ENCODE data around the gene DCST1.
A peak's percentile ranks its signal among the peaks of the same experiment; 100 is the strongest.

Gene DCST1

DNA sequence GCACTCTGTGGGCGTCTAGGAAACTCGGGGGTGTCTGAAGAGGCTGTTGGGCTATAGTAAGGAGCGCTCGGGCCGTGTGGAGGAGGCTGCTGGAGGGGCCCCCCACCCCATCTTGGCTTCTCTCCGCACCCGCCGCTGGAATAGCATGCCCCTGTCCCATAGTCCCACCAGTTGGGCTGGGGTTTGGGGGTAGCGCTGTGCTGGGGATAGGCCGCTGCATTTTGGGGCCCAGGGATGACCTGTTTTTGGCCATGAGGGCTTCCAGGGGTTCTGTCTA, 45.5 kb downstream of the DCST1 start:
- TF ChIP-seq ZFP30 (CRISPR knock-in tag; IDR thresholded peaks at IDR 0.05): no peak
- TF ChIP-seq ZNF70 (CRISPR knock-in tag; IDR thresholded peaks at IDR 0.05): no peak
- no peak for TF ChIP-seq ISL1 (CRISPR knock-in tag; IDR thresholded peaks at IDR 0.05)
- TF ChIP-seq CSDC2 (CRISPR knock-in tag; IDR thresholded peaks at IDR 0.05): no peak
- no peak for TF ChIP-seq ZFP3 (CRISPR knock-in tag; IDR thresholded peaks at IDR 0.05)
- TF ChIP-seq RARB (CRISPR knock-in tag; IDR thresholded peaks at IDR 0.05): no peak
- TF ChIP-seq ZNF8 (CRISPR knock-in tag; IDR thresholded peaks at IDR 0.05): no peak
- TF ChIP-seq ARNTL (CRISPR knock-in tag; IDR thresholded peaks at IDR 0.05; ENCODE audit: borderline replicate concordance, low read depth): no peak
- no peak for TF ChIP-seq TCF4 (CRISPR knock-in tag; IDR thresholded peaks at IDR 0.05; ENCODE audit: borderline replicate concordance)
- no peak for TF ChIP-seq ZNF565 (CRISPR knock-in tag; conservative IDR thresholded peaks at IDR 0.05; ENCODE audit: low read depth)
- TF ChIP-seq ZC3H10 (CRISPR knock-in tag; IDR thresholded peaks at IDR 0.05): no peak
- ATAC-seq: peak; percentile 7

DNA sequence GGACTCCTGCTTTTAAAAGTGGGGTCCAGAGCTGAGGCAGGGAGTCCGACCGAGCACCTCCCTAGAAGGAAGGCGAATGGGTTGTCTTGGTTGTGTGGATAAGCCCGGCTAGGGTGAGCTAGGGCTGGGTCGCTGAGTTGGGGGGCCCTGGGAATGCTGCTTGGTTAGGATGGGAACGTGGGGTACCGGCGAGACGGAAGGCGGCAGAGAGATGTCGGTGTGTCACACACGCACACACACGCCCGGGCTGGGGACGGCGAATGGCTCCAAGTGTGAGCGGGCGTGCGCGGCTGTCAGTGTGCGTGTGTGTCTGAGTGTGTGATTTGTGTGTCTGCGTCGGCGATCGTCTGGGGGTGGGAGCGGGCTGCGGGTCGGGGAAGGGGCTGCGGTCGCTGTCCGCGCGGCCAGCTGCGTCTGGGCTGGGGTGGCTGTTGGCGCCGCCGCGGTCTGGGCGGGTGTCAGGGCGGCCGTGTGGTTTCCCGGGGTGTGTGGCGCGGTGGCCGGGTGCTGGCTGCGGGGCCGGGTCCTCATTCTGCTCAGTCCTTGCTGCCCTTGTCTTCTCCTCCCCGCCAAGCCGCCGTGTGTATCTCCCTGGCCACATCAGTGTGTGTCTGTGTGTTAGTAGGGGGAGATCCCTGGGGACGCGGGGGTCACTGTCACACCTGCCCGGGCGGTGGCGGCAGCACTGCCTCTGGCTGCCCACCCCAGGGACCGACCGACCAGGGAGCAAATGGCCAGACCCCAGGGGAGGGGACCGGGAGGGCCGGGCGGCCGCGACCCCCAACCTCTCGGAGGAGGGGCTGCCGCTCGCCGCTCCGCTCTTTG, 46.1 kb downstream of the DCST1 start:
- TF ChIP-seq ISL1 (CRISPR knock-in tag; IDR thresholded peaks at IDR 0.05) (no peak), TOX (CRISPR knock-in tag; IDR thresholded peaks at IDR 0.05; ENCODE audit: borderline replicate concordance) (no peak), ZNF565 (CRISPR knock-in tag; conservative IDR thresholded peaks at IDR 0.05; ENCODE audit: low read depth) (no peak), SNAI2 (CRISPR knock-in tag; IDR thresholded peaks at IDR 0.05) (no peak), ARNTL (CRISPR knock-in tag; IDR thresholded peaks at IDR 0.05; ENCODE audit: borderline replicate concordance, low read depth) (no peak), RARB (CRISPR knock-in tag; IDR thresholded peaks at IDR 0.05) (no peak), ESRRG (CRISPR knock-in tag; IDR thresholded peaks at IDR 0.05) (no peak), ZC3H10 (CRISPR knock-in tag; IDR thresholded peaks at IDR 0.05) (no peak), PPARA (CRISPR knock-in tag; IDR thresholded peaks at IDR 0.05; ENCODE audit: borderline replicate concordance) (no peak), ZNF70 (CRISPR knock-in tag; IDR thresholded peaks at IDR 0.05) (no peak), ZNF8 (CRISPR knock-in tag; IDR thresholded peaks at IDR 0.05) (no peak), ZFP30 (CRISPR knock-in tag; IDR thresholded peaks at IDR 0.05) (no peak), BACH2 (CRISPR knock-in tag; IDR thresholded peaks at IDR 0.05; ENCODE audit: borderline replicate concordance) (no peak), TCF4 (CRISPR knock-in tag; IDR thresholded peaks at IDR 0.05; ENCODE audit: borderline replicate concordance) (no peak), GLIS3 (CRISPR knock-in tag; IDR thresholded peaks at IDR 0.05) (no peak)
- TF ChIP-seq, protein P1, sequence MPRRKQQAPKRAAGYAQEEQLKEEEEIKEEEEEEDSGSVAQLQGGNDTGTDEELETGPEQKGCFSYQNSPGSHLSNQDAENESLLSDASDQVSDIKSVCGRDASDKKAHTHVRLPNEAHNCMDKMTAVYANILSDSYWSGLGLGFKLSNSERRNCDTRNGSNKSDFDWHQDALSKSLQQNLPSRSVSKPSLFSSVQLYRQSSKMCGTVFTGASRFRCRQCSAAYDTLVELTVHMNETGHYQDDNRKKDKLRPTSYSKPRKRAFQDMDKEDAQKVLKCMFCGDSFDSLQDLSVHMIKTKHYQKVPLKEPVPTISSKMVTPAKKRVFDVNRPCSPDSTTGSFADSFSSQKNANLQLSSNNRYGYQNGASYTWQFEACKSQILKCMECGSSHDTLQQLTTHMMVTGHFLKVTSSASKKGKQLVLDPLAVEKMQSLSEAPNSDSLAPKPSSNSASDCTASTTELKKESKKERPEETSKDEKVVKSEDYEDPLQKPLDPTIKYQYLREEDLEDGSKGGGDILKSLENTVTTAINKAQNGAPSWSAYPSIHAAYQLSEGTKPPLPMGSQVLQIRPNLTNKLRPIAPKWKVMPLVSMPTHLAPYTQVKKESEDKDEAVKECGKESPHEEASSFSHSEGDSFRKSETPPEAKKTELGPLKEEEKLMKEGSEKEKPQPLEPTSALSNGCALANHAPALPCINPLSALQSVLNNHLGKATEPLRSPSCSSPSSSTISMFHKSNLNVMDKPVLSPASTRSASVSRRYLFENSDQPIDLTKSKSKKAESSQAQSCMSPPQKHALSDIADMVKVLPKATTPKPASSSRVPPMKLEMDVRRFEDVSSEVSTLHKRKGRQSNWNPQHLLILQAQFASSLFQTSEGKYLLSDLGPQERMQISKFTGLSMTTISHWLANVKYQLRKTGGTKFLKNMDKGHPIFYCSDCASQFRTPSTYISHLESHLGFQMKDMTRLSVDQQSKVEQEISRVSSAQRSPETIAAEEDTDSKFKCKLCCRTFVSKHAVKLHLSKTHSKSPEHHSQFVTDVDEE (CRISPR knock-in tag; IDR thresholded peaks at IDR 0.05): no peak
- TF ChIP-seq, protein P2, sequence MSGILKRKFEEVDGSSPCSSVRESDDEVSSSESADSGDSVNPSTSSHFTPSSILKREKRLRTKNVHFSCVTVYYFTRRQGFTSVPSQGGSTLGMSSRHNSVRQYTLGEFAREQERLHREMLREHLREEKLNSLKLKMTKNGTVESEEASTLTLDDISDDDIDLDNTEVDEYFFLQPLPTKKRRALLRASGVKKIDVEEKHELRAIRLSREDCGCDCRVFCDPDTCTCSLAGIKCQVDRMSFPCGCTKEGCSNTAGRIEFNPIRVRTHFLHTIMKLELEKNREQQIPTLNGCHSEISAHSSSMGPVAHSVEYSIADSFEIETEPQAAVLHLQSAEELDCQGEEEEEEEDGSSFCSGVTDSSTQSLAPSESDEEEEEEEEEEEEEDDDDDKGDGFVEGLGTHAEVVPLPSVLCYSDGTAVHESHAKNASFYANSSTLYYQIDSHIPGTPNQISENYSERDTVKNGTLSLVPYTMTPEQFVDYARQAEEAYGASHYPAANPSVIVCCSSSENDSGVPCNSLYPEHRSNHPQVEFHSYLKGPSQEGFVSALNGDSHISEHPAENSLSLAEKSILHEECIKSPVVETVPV (CRISPR knock-in tag; IDR thresholded peaks at IDR 0.05): no peak
- ATAC-seq: peak; percentile 17

DNA sequence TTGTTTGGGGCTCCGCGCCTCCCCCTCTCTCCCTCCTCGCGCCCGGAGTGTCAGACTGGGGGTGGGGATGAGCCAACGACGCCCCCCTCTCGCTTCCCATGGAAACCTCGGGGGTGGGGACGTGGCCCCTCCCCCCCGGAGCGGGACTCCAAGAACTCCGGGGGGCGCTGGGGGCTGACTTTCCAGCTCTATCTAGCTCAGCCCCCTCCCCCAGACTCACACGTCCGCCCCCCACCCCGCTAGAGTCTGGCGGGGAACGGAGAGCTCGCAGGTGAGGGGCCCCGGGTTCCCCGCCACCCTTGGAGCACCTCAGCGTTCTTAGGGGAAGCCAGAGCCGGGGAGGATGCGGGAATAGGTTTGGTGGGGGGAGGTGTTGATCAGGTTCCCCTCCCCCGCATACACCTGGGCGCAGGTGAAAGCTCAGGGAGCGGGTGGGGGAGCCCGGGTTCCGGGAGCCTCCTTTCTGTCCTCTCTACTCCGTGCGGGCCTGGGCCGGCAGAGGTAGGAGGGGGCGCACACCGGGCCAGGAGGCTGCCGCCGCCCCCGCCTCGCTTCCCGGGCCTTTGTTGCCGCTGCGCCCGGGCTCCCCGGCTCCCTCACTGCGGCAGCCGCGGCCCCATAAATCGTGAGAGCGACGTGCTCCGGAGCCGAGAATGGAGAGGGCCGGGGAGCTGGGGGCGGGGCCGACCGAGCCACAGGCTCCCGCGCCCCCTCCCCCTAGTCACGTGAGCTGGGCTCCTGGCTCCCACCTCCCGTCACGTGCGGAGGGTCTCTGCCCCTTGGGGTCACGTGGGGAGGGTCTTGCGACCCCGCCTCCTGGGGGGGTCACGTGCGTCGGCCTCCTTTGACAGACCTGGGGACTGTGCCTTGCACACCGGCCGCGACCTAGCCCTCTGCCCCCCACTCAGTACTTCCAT, 46.9 kb downstream of the DCST1 start:
- TF ChIP-seq TCF4 (CRISPR knock-in tag; IDR thresholded peaks at IDR 0.05; ENCODE audit: borderline replicate concordance): no peak
- TF ChIP-seq ZNF565 (CRISPR knock-in tag; conservative IDR thresholded peaks at IDR 0.05; ENCODE audit: low read depth): no peak
- TF ChIP-seq ZFP30 (CRISPR knock-in tag; IDR thresholded peaks at IDR 0.05): no peak
- no peak for TF ChIP-seq PPARA (CRISPR knock-in tag; IDR thresholded peaks at IDR 0.05; ENCODE audit: borderline replicate concordance)
- TF ChIP-seq RARB (CRISPR knock-in tag; IDR thresholded peaks at IDR 0.05): no peak
- peak; percentile 70; the same call in 1 of the 2 replicates for TF ChIP-seq ARNTL (CRISPR knock-in tag; IDR thresholded peaks at IDR 0.05; ENCODE audit: borderline replicate concordance, low read depth)
- no peak for ATAC-seq

DNA sequence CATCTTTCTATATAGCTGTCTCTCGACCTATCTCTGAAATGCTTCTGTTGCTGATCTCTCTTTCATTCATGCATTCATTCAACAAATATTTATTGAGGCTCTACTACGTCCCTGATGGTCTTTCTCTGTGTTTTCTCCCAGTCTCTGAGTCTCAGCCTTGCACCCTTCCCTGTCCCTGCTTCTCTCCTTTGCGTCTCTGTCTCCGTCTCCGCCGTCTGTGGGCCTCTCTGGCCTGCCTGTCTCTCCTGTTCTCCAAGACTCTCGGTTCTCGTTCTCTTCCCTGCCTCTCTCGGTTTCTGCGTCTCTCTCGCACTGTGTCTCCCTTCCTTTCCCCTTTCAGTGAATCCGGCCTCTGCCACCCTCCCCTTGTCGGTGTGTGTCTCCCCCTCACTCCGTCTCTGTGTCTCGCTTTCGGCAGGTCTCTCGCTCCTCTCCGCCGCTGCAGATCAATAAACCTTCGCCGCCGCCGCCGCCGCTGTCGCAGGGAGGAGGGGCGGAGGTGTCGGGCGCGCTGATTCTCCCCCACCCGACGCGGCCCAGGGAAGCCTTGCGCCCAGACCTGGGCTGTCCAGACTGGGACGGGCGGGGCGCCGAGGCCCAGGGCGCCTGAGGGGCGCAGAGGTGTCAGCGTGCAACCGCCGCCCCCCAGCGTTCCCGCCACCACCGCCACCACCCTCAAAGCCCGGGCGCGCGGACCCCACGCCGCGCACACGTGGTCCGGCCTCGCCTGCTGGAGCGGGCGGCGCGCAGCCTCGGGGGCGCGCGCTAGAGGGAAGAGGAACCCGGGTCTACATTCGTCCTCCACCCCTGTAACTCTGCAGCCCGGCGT, 48.1 kb downstream of the DCST1 start:
- ATAC-seq: no peak
- TF ChIP-seq ZC3H10 (CRISPR knock-in tag; IDR thresholded peaks at IDR 0.05) (no peak), SNAI2 (CRISPR knock-in tag; IDR thresholded peaks at IDR 0.05) (no peak), ESRRG (CRISPR knock-in tag; IDR thresholded peaks at IDR 0.05) (no peak), BACH2 (CRISPR knock-in tag; IDR thresholded peaks at IDR 0.05; ENCODE audit: borderline replicate concordance) (no peak), ZNF70 (CRISPR knock-in tag; IDR thresholded peaks at IDR 0.05) (no peak), ARNTL (CRISPR knock-in tag; IDR thresholded peaks at IDR 0.05; ENCODE audit: borderline replicate concordance, low read depth) (no peak), CSDC2 (CRISPR knock-in tag; IDR thresholded peaks at IDR 0.05) (no peak), OSR1 (CRISPR knock-in tag; IDR thresholded peaks at IDR 0.05) (no peak), TOX (CRISPR knock-in tag; IDR thresholded peaks at IDR 0.05; ENCODE audit: borderline replicate concordance) (no peak), ZFP3 (CRISPR knock-in tag; IDR thresholded peaks at IDR 0.05) (no peak), PPARA (CRISPR knock-in tag; IDR thresholded peaks at IDR 0.05; ENCODE audit: borderline replicate concordance) (no peak), ZNF8 (CRISPR knock-in tag; IDR thresholded peaks at IDR 0.05) (no peak)
- TF ChIP-seq, protein P3, sequence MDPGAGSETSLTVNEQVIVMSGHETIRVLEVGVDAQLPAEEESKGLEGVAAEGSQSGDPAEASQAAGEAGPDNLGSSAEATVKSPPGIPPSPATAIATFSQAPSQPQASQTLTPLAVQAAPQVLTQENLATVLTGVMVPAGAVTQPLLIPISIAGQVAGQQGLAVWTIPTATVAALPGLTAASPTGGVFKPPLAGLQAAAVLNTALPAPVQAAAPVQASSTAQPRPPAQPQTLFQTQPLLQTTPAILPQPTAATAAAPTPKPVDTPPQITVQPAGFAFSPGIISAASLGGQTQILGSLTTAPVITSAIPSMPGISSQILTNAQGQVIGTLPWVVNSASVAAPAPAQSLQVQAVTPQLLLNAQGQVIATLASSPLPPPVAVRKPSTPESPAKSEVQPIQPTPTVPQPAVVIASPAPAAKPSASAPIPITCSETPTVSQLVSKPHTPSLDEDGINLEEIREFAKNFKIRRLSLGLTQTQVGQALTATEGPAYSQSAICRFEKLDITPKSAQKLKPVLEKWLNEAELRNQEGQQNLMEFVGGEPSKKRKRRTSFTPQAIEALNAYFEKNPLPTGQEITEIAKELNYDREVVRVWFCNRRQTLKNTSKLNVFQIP (CRISPR knock-in tag; IDR thresholded peaks at IDR 0.05; ENCODE audit: borderline replicate concordance, low read depth): no peak
- TF ChIP-seq, protein P2 (CRISPR knock-in tag; IDR thresholded peaks at IDR 0.05): no peak

All from SK-N-SH treated with all-trans-retinoic acid at 6 μM for 48 hours (cell line).